H1 (cell line): ENCODE data around the gene FGF6. TPM values are rescaled to one million over a fixed set of nuclear protein-coding genes. Genes with fewer than 3 reads are reported as not detected.

Source experiments
- CBX5 ChIP-seq: fragments of 300-800, 300-1000 bp; sonication (generic); IDR thresholded peaks from 2 replicates; pipeline ENCODE4 v1.7.1; 2016; ENCODE audit warnings: antibody characterized with exemption, low read length, low read depth
- CBX8 ChIP-seq: fragments of 300-800, 300-1000 bp; sonication (generic); IDR thresholded peaks from 2 replicates; pipeline ENCODE4 v1.7.1; 2016; ENCODE audit warnings: low read depth, low read length, borderline replicate concordance
- CHD7 ChIP-seq: fragments of 300-600 bp; sonication (generic); IDR thresholded peaks from 2 replicates; pipeline ENCODE4 v1.7.1; 2012; ENCODE audit warnings: low read length, moderate library complexity, mild to moderate bottlenecking, inconsistent platforms; ENCODE audit not compliant: insufficient replicate concordance
- E2F6 ChIP-seq: IDR thresholded peaks from 2 replicates; pipeline ENCODE4 v1.6.1; 2012; ENCODE audit warnings: inconsistent platforms
- EGR1 ChIP-seq: IDR thresholded peaks from 2 replicates; pipeline ENCODE4 v1.6.1; 2011; ENCODE audit warnings: low read depth, low read length, borderline replicate concordance
- GABPA ChIP-seq: IDR thresholded peaks from 2 replicates; pipeline ENCODE4 v1.6.1; 2011; ENCODE audit warnings: mild to moderate bottlenecking, low read length, moderate library complexity, borderline replicate concordance; ENCODE audit not compliant: insufficient read depth
- NANOG ChIP-seq: IDR thresholded peaks from 2 replicates; pipeline ENCODE4 v1.6.1; 2011; ENCODE audit warnings: low read length, low read depth, mild to moderate bottlenecking, inconsistent platforms; ENCODE audit not compliant: insufficient read depth, poor library complexity, severe bottlenecking
- PHF8 ChIP-seq: fragments of 200-600 bp; sonication (generic); conservative IDR thresholded peaks from 2 replicates; pipeline ENCODE4 v1.7.1; 2012; ENCODE audit warnings: low read depth, mild to moderate bottlenecking, inconsistent platforms, low read length, moderate library complexity
- TAF7 ChIP-seq: optimal IDR thresholded peaks from 2 replicates; pipeline ENCODE3; 2011; ENCODE audit warnings: low read depth, mild to moderate bottlenecking, inconsistent platforms, low read length, moderate library complexity, borderline replicate concordance
- TBP ChIP-seq: IDR thresholded peaks from 2 replicates; pipeline ENCODE4 v1.6.1; 2011; ENCODE audit warnings: low read depth, low read length, improper control_type of control experiment
- TCF12 ChIP-seq: IDR thresholded peaks from 2 replicates; pipeline ENCODE4 v1.6.1; 2011; ENCODE audit warnings: low read depth, mild to moderate bottlenecking, low read length
- polyA plus RNA-seq, 7 experiments: library from polyadenylated mRNA; depleted of rRNA in 3 of 7; stranded (reverse) in 5 of 7; unstranded in 2 of 7; fragments of >200 nt in 5 of 7; fragments of 200-250 nt in 2 of 7; gene quantifications; 1 replicate in 5 of 7; 2 replicates in 1 of 7; 4 replicates in 1 of 7; pipeline versions ENCODE4 v1.2.1 to v1.2.3, GENCODE V29; 2011 to 2013; ENCODE audit warnings: missing spikeins in 2 of 7, mixed read lengths in 2 of 7
- total RNA-seq: library from RNA; stranded (reverse); fragmentation: NEBNext Ultra II Directional; extraction: Animal tissue kit (Norgen Biotek cat#: 25700); gene quantifications from 2 replicates; pipeline ENCODE4 v1.2.1, GENCODE V29; 2021

Gene FGF6
- total and polyA plus RNA-seq, 2 of the 8 experiments (the other 6 are each of a cell fraction or from before 2014, with no cell fraction given), result not detected

- TF ChIP-seq CHD7 (no peak), GABPA (no peak), CBX8 (no peak), TAF7 (no peak), TCF12 (no peak), CBX5 (no peak), TBP (no peak), PHF8 (no peak), NANOG (no peak), EGR1 (no peak), E2F6 (no peak)
Observed at GRCh38 chr12:4412056-4412455, 33.6 kb downstream of the FGF6 start (continued).
